IMR-90 (cell line): ENCODE results near the gene SLC1A7.

ENCODE experiments used
- BHLHE40 ChIP-seq: fragments of 150-350 bp; IDR thresholded peaks from 2 replicates; pipeline ENCODE4 v1.6.1; 2016; ENCODE audit warnings: mild to moderate bottlenecking, low read depth, low read length
- CEBPB ChIP-seq: IDR thresholded peaks from 2 replicates; pipeline ENCODE4 v1.6.1; 2012; ENCODE audit warnings: low read depth, low read length, improper control_type of control experiment
- CHD1 ChIP-seq: IDR thresholded peaks from 2 replicates; pipeline ENCODE4 v1.6.1; 2012; ENCODE audit warnings: low read depth, low read length, improper control_type of control experiment
- CTCF ChIP-seq: conservative IDR thresholded peaks from 2 replicates; pipeline ENCODE4 v1.5.1; 2012; ENCODE audit warnings: mild to moderate bottlenecking, low read depth, low read length, improper control_type of control experiment
- MAFK ChIP-seq: IDR thresholded peaks from 2 replicates; pipeline ENCODE4 v1.6.1; 2012; ENCODE audit warnings: low read depth, low read length, improper control_type of control experiment
- NFE2L2 ChIP-seq: fragments of 150-350 bp; IDR thresholded peaks from 2 replicates; pipeline ENCODE4 v1.6.1; 2016; ENCODE audit warnings: low read depth, mild to moderate bottlenecking, low read length
- POLR2A ChIP-seq: IDR thresholded peaks from 2 replicates; pipeline ENCODE4 v1.6.1; 2012; ENCODE audit warnings: mild to moderate bottlenecking, low read depth, low read length
- RCOR1 ChIP-seq: IDR thresholded peaks from 2 replicates; pipeline ENCODE4 v1.6.1; 2012; ENCODE audit warnings: mild to moderate bottlenecking, low read length, improper control_type of control experiment; ENCODE audit not compliant: insufficient replicate concordance
- SMC3 ChIP-seq: fragments of 150-350 bp; IDR thresholded peaks from 2 replicates; pipeline ENCODE4 v1.6.1; 2016; ENCODE audit warnings: low read depth, mild to moderate bottlenecking, antibody characterized with exemption, low read length, moderate library complexity
- USF2 ChIP-seq: fragments of 150-350 bp; IDR thresholded peaks from 2 replicates; pipeline ENCODE4 v1.6.1; 2017; ENCODE audit warnings: mild to moderate bottlenecking, antibody characterized with exemption, low read length, low read depth
- TF ChIP-seq, protein P1 (sequence below): fragments of 150-350 bp; IDR thresholded peaks from 2 replicates; pipeline ENCODE4 v1.6.1; 2016; ENCODE audit warnings: low read depth, mild to moderate bottlenecking, low read length, moderate library complexity, borderline replicate concordance

- TF ChIP-seq CTCF (no peak), POLR2A (no peak), NFE2L2 (no peak), SMC3 (no peak), USF2 (no peak), CEBPB (no peak), RCOR1 (no peak), BHLHE40 (no peak), MAFK (no peak), CHD1 (no peak)
- TF ChIP-seq, protein P1, sequence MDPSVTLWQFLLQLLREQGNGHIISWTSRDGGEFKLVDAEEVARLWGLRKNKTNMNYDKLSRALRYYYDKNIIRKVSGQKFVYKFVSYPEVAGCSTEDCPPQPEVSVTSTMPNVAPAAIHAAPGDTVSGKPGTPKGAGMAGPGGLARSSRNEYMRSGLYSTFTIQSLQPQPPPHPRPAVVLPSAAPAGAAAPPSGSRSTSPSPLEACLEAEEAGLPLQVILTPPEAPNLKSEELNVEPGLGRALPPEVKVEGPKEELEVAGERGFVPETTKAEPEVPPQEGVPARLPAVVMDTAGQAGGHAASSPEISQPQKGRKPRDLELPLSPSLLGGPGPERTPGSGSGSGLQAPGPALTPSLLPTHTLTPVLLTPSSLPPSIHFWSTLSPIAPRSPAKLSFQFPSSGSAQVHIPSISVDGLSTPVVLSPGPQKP = no peak
These were observed 867 bp downstream of the SLC1A7 start for GRCh38 chr1:53141487-53142055.
